ENCODE measurements around the gene SOX1.

SOX1 gene

DNA sequence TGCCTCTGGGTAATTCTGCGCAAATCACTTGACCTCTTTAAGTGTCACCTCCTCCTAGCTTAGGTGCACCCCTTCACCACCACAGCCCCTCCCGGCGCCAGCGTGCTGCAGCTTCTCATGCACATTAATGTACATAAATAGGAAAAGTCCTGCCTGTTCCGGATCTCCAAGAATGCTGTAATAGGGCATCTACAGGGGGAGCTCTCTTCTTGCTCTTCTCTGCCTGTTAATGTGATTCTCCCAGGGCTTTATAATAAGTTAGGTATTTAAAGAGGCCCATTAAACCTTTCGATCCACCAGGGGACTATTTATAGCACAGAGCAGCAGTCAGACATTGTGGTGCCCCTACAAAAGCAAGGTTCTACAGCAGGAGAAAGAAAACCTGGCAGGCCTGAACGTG, 35.3 kb downstream of the SOX1 start:
- Histone ChIP-seq H3K4me2 (ENCODE audit: low read length) (no peak overlapping the region), H3K4me1 (ENCODE audit: control insufficient read depth in 1 of 2, insufficient read depth in 2 of 2, low read length in 2 of 2) (peaks cover 8 to 17% of the 10 kb centered on the region in 2 experiments), H3K36me3 (ENCODE audit: control insufficient read depth in 1 of 2, insufficient read depth in 2 of 2, low read length in 2 of 2) (no peaks in the 10 kb centered on the region), H4K8ac (ENCODE audit: low read depth, low read length) (no peak overlapping the region), H3K4me3 (ENCODE audit: low read depth, low read length) (no peak overlapping the region), H3K14ac (ENCODE audit: low read length) (no peak overlapping the region), H2BK120ac (ENCODE audit: insufficient read depth, low read length, poor library complexity) (no peak overlapping the region), H3K9ac (ENCODE audit: low read length) (no peak overlapping the region), H2BK5ac (ENCODE audit: low read depth, low read length, poor library complexity) (no peak overlapping the region), H3K27me3 (ENCODE audit: insufficient read depth, low read length) (peaks cover 45% of the 10 kb centered on the region), H3K27ac (ENCODE audit: low read depth, low read length) (no peak overlapping the region), H4K91ac (ENCODE audit: low read depth, low read length) (no peak overlapping the region), H2AFZ (ENCODE audit: insufficient read depth, low read length, poor library complexity) (no peak overlapping the region), H3K79me2 (ENCODE audit: control insufficient read depth, insufficient read depth, low read length, poor library complexity) (no peaks in the 10 kb centered on the region), H3K4ac (ENCODE audit: low read depth, low read length) (no peak overlapping the region), H2AK5ac (ENCODE audit: low read length) (no peak overlapping the region), H3K9me3 (ENCODE audit: insufficient read depth, low read depth, low read length) (peaks cover 3% of the 10 kb centered on the region), H3K23ac (ENCODE audit: low read length) (no peak overlapping the region), H2BK12ac (ENCODE audit: low read length) (no peak overlapping the region), H3K18ac (ENCODE audit: low read length) (no peak overlapping the region), H3K79me1 (ENCODE audit: low read length) (no peaks in the 10 kb centered on the region), H4K12ac (ENCODE audit: low read depth, low read length) (no peak overlapping the region)
- DNase-seq, result no peak
- WGBS (ENCODE audit: extremely low coverage, insufficient coverage, insufficient read length), result no CpG with 5 or more reads among the region's 7 CpGs

DNA sequence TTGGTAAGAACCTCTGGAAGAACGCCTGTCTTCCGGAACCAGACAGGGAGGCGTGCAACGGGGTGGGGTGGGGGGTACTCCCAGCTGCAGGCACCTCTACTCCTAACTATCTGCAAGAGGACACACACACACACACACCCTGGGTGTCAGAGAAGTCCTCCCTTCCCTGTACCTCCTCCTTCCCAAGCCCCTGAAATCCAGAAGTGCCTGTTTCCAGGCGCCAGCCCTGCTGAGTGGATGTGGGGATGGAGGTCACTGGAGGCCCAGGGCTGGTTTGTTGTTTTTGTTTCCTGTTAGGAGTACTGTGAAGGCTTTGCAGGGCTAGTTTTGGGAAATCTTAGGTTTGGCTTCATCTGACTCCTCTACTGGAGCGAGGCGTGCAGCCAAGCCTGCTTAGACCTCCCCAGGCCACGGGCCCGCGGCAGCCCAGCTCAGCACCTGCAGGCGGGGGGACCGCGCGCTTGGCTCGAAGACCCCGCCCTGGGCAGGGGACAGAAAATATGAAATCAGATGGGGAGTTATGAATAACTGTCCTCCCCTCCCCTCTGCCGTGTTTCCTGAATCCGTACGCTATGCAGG, 36.4 kb downstream of the SOX1 start:
- peaks cover 47% of the 10 kb centered on the region for H3K27me3 ChIP-seq (ENCODE audit: insufficient read depth, low read length)
- H4K91ac ChIP-seq (ENCODE audit: low read depth, low read length), result no peak overlapping the region
- no peak overlapping the region for H4K8ac ChIP-seq (ENCODE audit: low read depth, low read length)
- no peak overlapping the region for H2BK12ac ChIP-seq (ENCODE audit: low read length)
- H2AK5ac ChIP-seq (ENCODE audit: low read length), result no peak overlapping the region
- H3K36me3 ChIP-seq (ENCODE audit: control insufficient read depth in 1 of 2, insufficient read depth in 2 of 2, low read length in 2 of 2), result no peaks in the 10 kb centered on the region
- no peak overlapping the region for H3K23ac ChIP-seq (ENCODE audit: low read length)
- WGBS (ENCODE audit: extremely low coverage, insufficient coverage, insufficient read length), result no CpG with 5 or more reads among the region's 19 CpGs
- H3K14ac ChIP-seq (ENCODE audit: low read length), result no peak overlapping the region
- no peak overlapping the region for H4K12ac ChIP-seq (ENCODE audit: low read depth, low read length)
- no peak overlapping the region for H3K9ac ChIP-seq (ENCODE audit: low read length)
- no peak overlapping the region for H3K4me3 ChIP-seq (ENCODE audit: low read depth, low read length)
- no peak overlapping the region for H2BK120ac ChIP-seq (ENCODE audit: insufficient read depth, low read length, poor library complexity)
- no peak overlapping the region for H3K27ac ChIP-seq (ENCODE audit: low read depth, low read length)
- no peak for DNase-seq
- H3K4me2 ChIP-seq (ENCODE audit: low read length), result no peak overlapping the region
- no peak overlapping the region for H2AFZ ChIP-seq (ENCODE audit: insufficient read depth, low read length, poor library complexity)
- H3K18ac ChIP-seq (ENCODE audit: low read length), result no peak overlapping the region
- no peak overlapping the region for H3K4ac ChIP-seq (ENCODE audit: low read depth, low read length)
- peaks cover 8 to 17% of the 10 kb centered on the region in 2 experiments for H3K4me1 ChIP-seq (ENCODE audit: control insufficient read depth in 1 of 2, insufficient read depth in 2 of 2, low read length in 2 of 2)
- no peaks in the 10 kb centered on the region for H3K79me2 ChIP-seq (ENCODE audit: control insufficient read depth, insufficient read depth, low read length, poor library complexity)
- H2BK5ac ChIP-seq (ENCODE audit: low read depth, low read length, poor library complexity), result no peak overlapping the region
- H3K79me1 ChIP-seq (ENCODE audit: low read length), result no peaks in the 10 kb centered on the region
- H3K9me3 ChIP-seq (ENCODE audit: insufficient read depth, low read depth, low read length), result peaks cover 7% of the 10 kb centered on the region

DNA sequence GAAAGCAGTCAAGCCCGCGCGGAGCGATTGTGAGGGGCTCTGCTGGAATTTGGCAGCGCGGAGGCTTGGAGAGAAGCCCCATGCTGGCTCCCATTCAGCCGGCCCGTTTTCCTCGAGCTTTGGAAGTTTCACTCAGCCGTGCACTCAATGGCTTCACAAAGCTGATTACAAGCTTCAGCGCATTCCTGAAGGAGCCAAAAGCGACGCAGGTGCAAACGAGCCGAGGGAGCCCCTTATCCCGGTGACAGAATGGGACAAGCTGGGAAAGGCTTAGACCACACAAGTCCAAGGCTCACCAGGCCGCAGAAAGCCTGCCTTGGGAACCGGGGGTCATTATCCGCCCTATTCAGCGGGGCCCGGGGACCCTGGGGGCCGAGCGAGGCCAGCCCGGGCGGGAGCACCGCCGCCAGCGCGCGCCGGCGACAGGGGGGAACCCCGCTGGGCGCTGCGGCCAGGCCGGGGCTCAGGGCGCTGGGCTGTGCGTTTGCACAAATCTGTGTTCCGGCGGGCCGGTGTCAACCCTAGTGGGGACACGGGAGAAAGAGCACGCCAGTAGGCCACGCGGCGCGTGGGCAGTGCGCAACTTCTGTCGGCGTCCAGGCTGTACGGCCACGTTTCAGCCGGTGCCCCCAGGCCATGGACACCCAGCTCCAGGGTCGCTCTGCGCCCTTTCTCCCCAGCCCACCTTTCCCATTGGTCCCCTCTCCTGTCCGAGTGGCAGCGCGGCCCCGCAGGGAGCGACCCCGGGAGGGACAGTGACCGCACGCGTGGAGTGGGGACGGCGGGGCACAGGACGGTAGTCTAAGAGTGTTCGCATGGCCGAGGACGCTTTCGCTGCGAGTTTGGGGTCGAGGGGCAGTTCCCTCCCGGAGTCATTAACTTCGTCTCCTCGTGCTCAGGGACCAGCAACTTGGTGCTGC, 37.3 kb downstream of the SOX1 start:
- Histone ChIP-seq H3K23ac (ENCODE audit: low read length) (no peak overlapping the region), H3K9me3 (ENCODE audit: insufficient read depth, low read depth, low read length) (peaks cover 9% of the 10 kb centered on the region), H3K27me3 (ENCODE audit: insufficient read depth, low read length) (peaks cover 48% of the 10 kb centered on the region), H2AK5ac (ENCODE audit: low read length) (no peak overlapping the region), H3K14ac (ENCODE audit: low read length) (no peak overlapping the region), H3K79me2 (ENCODE audit: control insufficient read depth, insufficient read depth, low read length, poor library complexity) (no peaks in the 10 kb centered on the region), H3K36me3 (ENCODE audit: control insufficient read depth in 1 of 2, insufficient read depth in 2 of 2, low read length in 2 of 2) (no peaks in the 10 kb centered on the region), H3K4ac (ENCODE audit: low read depth, low read length) (no peak overlapping the region), H3K27ac (ENCODE audit: low read depth, low read length) (no peak overlapping the region), H2BK5ac (ENCODE audit: low read depth, low read length, poor library complexity) (no peak overlapping the region), H2BK120ac (ENCODE audit: insufficient read depth, low read length, poor library complexity) (no peak overlapping the region), H3K18ac (ENCODE audit: low read length) (no peak overlapping the region), H3K4me1 (ENCODE audit: control insufficient read depth in 1 of 2, insufficient read depth in 2 of 2, low read length in 2 of 2) (peaks cover 8 to 17% of the 10 kb centered on the region in 2 experiments), H3K4me3 (ENCODE audit: low read depth, low read length) (peak overlapping the region; percentile 42), H3K79me1 (ENCODE audit: low read length) (no peaks in the 10 kb centered on the region), H3K4me2 (ENCODE audit: low read length) (peak overlapping the region; percentile 6), H4K8ac (ENCODE audit: low read depth, low read length) (no peak overlapping the region), H4K12ac (ENCODE audit: low read depth, low read length) (no peak overlapping the region), H4K91ac (ENCODE audit: low read depth, low read length) (no peak overlapping the region), H3K9ac (ENCODE audit: low read length) (no peak overlapping the region), H2AFZ (ENCODE audit: insufficient read depth, low read length, poor library complexity) (no peak overlapping the region), H2BK12ac (ENCODE audit: low read length) (no peak overlapping the region)
- DNase-seq, result no peak
- WGBS (ENCODE audit: extremely low coverage, insufficient coverage, insufficient read length), result no CpG with 5 or more reads among the region's 76 CpGs

DNA sequence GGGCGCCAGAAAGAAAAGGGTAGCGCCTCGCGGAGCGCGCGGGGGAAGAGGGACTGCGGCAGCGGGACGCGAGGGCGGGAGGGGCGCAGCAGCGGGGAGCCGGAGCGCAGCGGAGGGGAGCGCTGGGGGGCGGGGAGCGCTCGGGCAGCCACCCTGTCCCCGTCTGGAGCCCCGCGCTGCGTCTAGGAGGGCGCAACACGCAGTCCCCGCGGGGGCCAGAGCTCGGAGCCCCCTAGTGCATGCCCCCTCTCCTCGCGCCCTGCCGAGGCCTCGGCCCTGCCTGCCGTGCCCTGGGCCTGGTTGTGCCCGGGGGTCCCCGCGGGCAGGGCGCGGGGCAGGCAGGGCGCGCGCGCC, 37.9 kb downstream of the SOX1 start:
- Histone ChIP-seq H4K8ac (ENCODE audit: low read depth, low read length) (no peak overlapping the region), H3K79me2 (ENCODE audit: control insufficient read depth, insufficient read depth, low read length, poor library complexity) (no peaks in the 10 kb centered on the region), H3K18ac (ENCODE audit: low read length) (no peak overlapping the region), H3K27me3 (ENCODE audit: insufficient read depth, low read length) (peaks cover 48% of the 10 kb centered on the region), H2AFZ (ENCODE audit: insufficient read depth, low read length, poor library complexity) (no peak overlapping the region), H2AK5ac (ENCODE audit: low read length) (no peak overlapping the region), H3K4me3 (ENCODE audit: low read depth, low read length) (no peak overlapping the region), H3K9me3 (ENCODE audit: insufficient read depth, low read depth, low read length) (peaks cover 9% of the 10 kb centered on the region), H4K12ac (ENCODE audit: low read depth, low read length) (no peak overlapping the region), H2BK120ac (ENCODE audit: insufficient read depth, low read length, poor library complexity) (no peak overlapping the region), H3K23ac (ENCODE audit: low read length) (no peak overlapping the region), H3K4ac (ENCODE audit: low read depth, low read length) (no peak overlapping the region), H3K4me1 (ENCODE audit: control insufficient read depth in 1 of 2, insufficient read depth in 2 of 2, low read length in 2 of 2) (peaks cover 8 to 17% of the 10 kb centered on the region in 2 experiments), H2BK12ac (ENCODE audit: low read length) (no peak overlapping the region), H3K27ac (ENCODE audit: low read depth, low read length) (no peak overlapping the region), H3K36me3 (ENCODE audit: control insufficient read depth in 1 of 2, insufficient read depth in 2 of 2, low read length in 2 of 2) (no peaks in the 10 kb centered on the region), H3K9ac (ENCODE audit: low read length) (no peak overlapping the region), H3K14ac (ENCODE audit: low read length) (no peak overlapping the region), H2BK5ac (ENCODE audit: low read depth, low read length, poor library complexity) (no peak overlapping the region), H4K91ac (ENCODE audit: low read depth, low read length) (no peak overlapping the region), H3K4me2 (ENCODE audit: low read length) (peak overlapping the region; percentile 6), H3K79me1 (ENCODE audit: low read length) (no peaks in the 10 kb centered on the region)
- no peak for DNase-seq
- WGBS (ENCODE audit: extremely low coverage, insufficient coverage, insufficient read length), result no CpG with 5 or more reads among the region's 44 CpGs

Data from trophoblast cell (in vitro differentiated cells and primary cell).